OCI-LY7 (cell line): ENCODE measurements around the gene C18orf32.

ENCODE experiments used
- CTCF ChIP-seq: fragments of 200-600 bp; sonication (generic); conservative IDR thresholded peaks from 2 replicates; pipeline ENCODE4 v1.5.1; 2014; ENCODE audit warnings: mild to moderate bottlenecking, antibody characterized with exemption, low read length, moderate library complexity, mixed read lengths
- EZH2phosphoT487 ChIP-seq: fragments of 200-600 bp; sonication (generic); IDR thresholded peaks from 2 replicates; pipeline ENCODE4 v1.6.1; 2018; ENCODE audit warnings: low read depth, borderline replicate concordance, mild to moderate bottlenecking, mixed run types, antibody characterized with exemption, low read length, moderate library complexity, mixed read lengths

GRCh38 chr18:49524951-49525350, 37.9 kb upstream of the C18orf32 start:
- TF ChIP-seq CTCF (no peak), EZH2phosphoT487 (no peak)
